ENCODE results near the gene DUSP5.

GRCh38 chr10:110546077-110546476 is 48.4 kb downstream of the DUSP5 start:
- no peak for TF ChIP-seq EZH2phosphoT487 (IDR thresholded peaks at IDR 0.05; ENCODE audit: borderline replicate concordance, low read depth, low read length)
- TF ChIP-seq CTCF (conservative IDR thresholded peaks at IDR 0.05; ENCODE audit: low read length), result no peak

All from OCI-LY7 (cell line).